ENCODE results near the gene GALP.
"Not testable (repeated sequence)": the region's sequence is repeated elsewhere in the genome, so short reads cannot be mapped to it uniquely, and the experiment has no call there.

Gene GALP

DNA sequence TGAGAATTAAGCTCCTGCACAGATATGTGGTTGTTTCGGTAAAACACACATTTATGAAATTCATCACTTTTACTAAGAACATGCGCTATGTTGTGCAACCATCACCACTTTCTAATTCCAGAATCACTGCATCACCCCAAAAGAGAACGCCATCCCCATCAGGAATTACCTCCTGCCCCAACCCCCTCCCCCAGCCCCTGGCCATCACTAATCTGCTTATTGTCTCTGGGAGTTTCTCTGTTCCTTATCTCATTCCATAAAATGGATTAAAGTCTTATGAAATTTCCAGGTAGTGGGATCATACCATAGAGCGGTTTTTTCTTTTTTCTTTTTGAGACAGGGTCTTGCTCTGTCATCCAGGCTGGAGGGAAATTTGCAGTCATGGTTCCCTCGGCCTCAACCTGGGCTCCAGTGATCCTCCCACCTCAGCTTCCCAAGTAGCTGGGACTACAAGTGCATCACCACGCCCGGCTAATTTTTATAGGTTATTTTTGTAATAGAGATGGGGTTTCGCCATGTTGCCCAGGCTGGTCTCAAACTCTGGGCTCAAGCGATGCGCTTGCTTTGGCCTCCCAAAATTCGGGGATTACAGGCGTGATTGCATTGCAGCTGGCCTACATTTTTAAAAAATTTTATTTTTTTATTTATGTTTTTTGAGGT, 18.3 kb downstream of the GALP start:
- DNase-seq: no peak

DNA sequence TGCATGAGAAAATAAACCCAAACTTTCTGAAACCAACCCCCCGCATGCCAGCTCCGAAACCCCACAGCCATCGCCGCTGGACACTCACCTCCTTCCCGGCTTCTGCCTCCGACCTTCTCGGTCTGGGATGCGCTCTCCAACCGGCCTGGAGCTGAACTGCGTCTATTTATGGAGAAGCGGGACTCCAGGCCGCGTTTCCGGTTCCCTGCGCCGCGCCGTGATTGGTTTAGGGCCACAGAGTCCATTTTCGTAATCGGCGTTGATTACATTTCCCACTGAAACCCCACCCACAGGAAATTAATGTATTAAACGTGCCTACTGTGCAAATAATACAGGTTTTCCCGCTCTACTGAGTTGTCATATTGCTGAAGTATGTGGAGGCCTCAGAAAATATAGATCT, 21.8 kb downstream of the GALP start, which contains the start of gene ZSCAN5B:
Gene ZSCAN5B, minus strand, starts transcription at position 138 of the 400 bp plus-strand sequence. CDS start 4,731 bp downstream, outside the sequence.
- not testable (repeated sequence) for DNase-seq

DNA sequence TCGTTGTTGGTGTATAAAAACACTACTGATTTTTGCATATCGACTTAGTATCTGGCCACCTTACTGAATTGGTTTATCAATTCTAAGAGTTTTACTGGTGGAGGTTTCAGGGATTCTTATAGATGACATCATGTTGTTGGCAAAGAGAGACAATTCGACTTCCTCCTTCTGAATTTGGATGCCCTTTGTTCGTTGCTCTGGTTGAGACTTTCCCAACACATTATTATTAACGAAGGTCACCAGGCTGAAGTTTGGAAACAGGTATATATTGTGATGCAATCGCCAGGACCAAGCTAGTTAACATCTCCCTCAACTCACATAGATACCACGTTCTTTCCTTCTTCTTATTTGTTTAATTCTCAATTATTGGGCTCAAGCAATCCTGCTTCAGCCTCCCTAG, 23.9 kb downstream of the GALP start:
- DNase-seq: no peak

DNA sequence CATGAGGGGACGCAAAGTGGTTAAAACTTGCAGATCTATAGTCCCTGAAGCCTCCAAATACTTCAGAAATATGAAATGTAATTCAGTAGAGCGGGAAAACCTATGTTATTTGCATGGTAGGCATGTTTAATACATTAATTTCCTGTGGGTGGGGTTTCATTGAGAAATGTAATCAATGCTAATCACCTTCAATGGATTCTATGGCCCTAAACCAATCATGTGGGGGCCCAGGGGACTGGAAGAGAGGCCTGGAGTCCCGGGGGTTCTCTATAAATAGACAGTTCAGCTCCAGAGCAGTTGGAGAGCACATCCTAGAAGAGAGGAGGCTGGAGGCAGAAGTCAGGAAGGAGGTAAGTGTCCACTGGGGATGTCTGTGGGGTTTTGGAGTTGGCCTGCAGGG, 26.2 kb downstream of the GALP start, which contains the start of gene ZSCAN5C:
Gene ZSCAN5C, plus strand, starts transcription at position 301 of the 400 bp plus-strand sequence. CDS start 3,641 bp downstream, outside the sequence.
- DNase-seq: no peak

DNA sequence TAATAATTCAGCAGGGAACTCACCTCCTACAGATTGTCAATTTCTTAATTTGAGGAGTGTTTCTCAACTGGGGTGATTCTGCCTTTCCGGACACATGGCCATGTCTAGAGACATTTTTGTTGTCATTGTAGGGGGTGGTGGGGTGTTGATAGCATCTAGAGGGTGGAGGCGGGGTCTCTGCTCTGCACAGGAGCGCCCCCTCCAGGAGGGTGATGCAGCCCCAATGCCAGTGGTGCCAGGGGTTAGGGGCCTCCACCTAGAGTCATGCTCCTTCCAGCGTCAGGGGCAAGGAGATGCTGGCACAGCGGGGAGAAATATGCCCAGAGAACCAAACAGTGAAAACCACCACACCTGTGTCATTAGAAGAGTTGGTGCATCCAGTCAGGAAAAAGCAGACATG, 31.8 kb downstream of the GALP start:
- DNase-seq: not testable (repeated sequence)

DNA sequence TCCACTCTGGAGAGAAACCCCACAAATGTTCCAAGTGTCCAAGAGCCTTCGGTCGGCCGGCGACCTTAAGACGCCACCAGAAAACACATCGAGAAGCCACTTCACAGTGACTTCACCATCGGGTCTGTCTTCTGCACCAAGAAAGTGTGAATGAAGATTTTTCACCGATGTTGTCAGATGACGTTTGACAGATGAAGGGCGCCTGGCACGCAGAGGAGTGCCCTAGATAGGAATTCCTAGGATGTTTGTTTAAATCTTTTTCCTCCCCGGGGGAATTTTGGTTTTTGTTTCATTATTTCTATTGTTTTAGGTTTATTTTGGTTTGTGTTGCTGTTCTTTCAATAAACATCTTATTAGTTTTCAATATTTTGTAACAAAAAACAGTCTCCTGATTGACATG, 33.3 kb downstream of the GALP start:
- no peak for DNase-seq

DNA sequence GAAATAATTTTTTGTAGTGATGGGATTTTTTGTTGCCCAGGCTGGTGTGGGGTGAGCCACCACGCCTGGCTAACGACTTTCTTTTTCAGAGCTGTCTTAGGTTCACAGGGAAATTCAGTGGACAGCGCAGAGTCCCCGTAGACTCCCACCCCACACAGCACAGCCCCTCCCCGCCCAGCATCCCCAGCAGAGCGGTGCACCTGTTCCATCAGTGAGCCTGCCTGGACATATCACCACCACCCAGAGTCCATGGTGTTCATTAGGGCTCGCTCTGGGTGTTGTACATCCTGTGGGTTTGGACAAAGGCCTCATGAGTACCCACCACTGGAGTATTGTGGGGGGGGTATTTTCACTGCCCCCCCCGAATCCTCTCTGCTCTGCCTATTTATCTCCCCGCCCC, 34.2 kb downstream of the GALP start:
- DNase-seq: not testable (repeated sequence)

DNA sequence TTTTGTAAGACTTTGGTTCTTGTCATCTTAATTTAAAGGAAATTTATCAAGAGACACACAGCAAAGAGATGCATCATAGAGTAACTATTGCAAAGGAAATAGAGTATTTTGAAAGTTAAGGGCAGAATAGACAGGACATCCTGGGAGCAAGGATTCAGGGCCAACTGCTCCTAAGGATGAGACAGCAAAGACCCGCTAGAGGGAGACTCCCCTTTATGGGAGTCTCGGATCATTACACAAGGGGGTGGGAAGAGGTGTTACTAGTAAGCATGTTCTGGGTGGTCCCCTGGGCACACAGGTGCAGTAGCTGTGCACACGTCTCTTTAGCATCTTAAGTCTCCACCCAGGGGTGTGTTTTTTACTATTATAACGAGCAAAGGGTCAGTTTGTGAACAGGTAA, 35.9 kb downstream of the GALP start:
- no peak for DNase-seq

DNA sequence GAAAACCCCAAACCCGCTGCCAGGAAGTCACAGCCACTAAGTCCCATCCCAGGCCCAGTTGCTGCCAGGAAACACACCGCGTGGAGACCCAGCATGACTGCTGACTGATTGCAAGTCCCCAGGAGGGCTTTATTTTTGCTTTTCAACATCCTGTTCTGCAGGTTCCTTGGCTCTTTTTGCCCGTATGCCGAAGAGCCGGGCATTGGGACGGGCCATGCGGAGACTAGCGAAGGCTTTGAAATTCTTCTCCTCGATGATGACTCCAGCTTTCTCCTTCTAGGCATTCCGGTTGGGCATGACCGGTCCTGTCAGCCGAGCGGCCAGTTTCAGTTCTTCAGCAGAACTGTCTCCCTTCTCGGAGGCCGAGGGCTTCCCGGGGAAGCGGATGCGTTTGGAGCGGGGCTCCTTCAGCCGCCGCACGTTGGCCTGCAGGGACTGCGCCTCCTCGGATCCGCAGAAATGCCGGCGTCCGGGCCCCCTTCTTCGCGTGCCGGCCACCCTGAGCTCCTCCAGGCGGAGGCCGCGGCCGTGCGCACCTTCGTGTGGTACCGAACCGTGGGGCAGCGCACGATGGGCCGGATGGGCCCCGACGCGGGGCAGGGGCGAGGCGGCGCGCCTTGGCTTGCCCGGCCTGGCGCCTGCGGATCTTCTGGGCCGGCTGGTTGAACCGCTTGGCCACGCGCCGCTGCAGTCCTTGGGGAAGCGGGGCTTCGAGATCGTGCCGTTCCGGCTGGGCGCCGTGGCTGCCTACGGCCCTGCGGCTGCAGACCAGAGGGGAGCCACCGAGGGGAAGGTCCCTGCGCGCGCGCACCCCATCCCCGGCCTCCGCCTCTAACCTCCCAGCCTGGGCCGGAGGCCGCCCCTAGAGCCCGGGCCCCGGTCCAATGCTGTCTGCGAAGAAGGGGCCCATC, 41.5 kb downstream of the GALP start:
- no peak for DNase-seq

DNA sequence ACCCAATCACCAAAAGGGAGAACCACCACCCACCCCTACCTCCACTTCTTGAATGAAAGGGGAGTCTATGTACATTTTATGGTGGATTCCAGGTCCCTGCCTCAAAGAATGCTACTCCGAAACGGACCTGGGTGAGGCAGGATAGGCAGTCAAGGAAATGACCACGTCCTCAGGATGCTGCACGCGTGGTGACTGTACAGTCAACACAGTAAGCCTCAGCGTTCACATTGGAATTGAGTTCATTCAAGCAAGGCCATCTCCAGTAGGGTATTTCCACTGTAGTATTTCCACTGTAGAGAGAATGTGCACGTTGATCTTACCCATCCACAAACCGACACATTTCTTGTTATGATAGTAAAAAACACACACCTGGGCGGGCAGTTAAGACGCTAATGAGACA, 43.2 kb downstream of the GALP start:
- DNase-seq: no peak

DNA sequence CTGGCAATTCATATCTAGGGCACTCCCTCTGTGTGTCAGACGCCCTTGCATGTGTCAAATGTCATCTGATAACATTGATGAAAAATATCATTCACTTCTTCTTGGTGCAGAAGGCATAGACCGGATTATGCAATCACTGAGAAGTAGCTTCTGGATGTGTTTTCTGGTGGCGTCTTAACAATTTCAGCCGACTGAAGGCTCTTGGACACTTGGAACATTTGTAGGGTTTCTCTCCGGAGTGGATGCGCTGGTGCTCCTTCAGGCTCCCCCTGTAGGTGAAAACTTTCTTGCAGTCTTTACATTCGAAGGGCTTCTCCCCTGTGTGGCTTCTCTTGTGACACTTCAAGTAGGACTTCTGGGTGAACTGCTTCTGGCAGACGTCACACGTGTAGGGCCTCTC, 45.6 kb downstream of the GALP start:
- not testable (repeated sequence) for DNase-seq

DNA sequence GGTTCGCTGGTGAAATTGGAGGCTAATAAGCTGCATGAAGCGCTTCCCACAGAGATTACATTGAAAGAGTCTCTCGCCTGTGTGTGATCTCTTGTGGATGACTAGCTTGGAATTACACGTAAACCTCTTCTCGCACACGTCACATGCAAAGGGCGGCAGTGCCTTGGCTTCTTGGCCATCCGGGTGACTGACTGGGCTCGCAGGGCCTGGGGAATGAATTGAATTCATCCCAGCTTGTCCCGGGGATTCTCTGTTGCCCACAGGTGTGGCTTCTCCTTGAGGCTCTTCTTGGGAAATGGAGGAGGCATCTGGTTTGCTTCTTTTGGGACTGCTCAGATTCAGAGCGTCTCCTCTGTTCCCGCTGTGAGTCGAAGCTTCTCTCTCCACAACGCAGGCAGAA, 46.0 kb downstream of the GALP start:
- no peak for DNase-seq

DNA sequence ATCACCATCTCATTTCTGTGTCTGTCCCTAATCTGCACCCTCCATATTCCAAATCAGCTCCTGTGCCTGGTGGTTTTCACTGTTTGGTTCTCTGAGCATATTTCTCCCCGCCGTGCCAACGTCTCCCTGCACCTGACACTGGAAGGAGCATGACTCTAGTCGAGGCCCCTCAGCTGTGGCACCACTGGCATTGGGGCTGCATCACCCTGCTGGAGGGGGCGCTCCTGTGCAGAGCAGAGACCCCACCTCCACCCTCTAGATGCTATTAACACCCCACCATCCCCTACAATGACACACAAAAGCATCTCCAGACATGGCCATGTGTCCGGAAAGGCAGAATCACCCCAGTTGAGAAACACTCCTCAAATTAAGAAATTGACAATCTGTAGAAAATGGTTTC, 47.1 kb downstream of the GALP start:
- no peak for DNase-seq

DNA sequence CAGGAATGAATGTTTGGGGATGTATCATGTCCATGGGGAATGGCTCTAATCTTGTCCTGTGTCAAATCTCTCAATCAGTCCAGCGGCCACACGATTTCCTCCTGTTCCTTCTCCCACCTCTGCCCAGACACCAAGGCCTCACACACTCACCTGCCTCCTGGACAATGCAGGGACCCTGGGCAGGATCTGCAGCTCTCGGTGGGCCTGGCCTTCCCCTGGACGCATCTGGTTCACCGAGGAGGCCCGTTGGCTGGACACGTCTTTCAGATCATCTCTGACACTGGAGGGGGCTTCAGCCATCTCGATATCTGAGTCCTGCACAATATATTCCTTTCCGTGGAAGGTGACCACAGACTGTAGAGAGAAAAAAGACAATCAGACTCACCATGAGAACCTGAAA, 47.7 kb downstream of the GALP start:
- no peak for DNase-seq
